ENCODE measurements around the gene PRSS27. TPM values are rescaled to one million over a fixed set of nuclear protein-coding genes. Genes with fewer than 3 reads are reported as not detected.

The PRSS27 gene
- total RNA-seq, 3 donors from 2014 or later (not counting 1 experiment from before 2014, with no cell fraction given): 0.42 to 1.3 (median 1.2) TPM

- H3K27me3 Mint-ChIP-seq (ENCODE audit: low read depth in 2 of 2): no peaks in the 10 kb centered on the region
- H3K36me3 Mint-ChIP-seq: no peaks in the 10 kb centered on the region
- H3K9me3 Mint-ChIP-seq: no peaks in the 10 kb centered on the region
- H3K27ac Mint-ChIP-seq: no peak overlapping the region
- Histone ChIP-seq H3K4me3 (ENCODE audit: low read length) (no peak overlapping the region), H3K4me1 (ENCODE audit: control insufficient read depth, insufficient read depth, low read length) (no peaks in the 10 kb centered on the region), H3K9me3 (ENCODE audit: control insufficient read depth, insufficient read depth, low read length) (no peaks in the 10 kb centered on the region), H3K27ac (ENCODE audit: low read length) (no peak overlapping the region), H3K27me3 (ENCODE audit: control insufficient read depth, insufficient read depth, low read length) (no peaks in the 10 kb centered on the region), H3K36me3 (ENCODE audit: control insufficient read depth, insufficient read depth, low read length) (peaks cover 76% of the 10 kb centered on the region)
- H3K4me3 Mint-ChIP-seq: no peak overlapping the region
- no peak for ATAC-seq
- WGBS (ENCODE audit: insufficient coverage): 96% methylated on average over 15 of the region's 15 CpGs
- intact Hi-C loops (cut with micrococcal nuclease): no loop called here
- H3K4me1 Mint-ChIP-seq: peaks cover 5 to 7% of the 10 kb centered on the region in 2 donors
- TF ChIP-seq, protein P1, sequence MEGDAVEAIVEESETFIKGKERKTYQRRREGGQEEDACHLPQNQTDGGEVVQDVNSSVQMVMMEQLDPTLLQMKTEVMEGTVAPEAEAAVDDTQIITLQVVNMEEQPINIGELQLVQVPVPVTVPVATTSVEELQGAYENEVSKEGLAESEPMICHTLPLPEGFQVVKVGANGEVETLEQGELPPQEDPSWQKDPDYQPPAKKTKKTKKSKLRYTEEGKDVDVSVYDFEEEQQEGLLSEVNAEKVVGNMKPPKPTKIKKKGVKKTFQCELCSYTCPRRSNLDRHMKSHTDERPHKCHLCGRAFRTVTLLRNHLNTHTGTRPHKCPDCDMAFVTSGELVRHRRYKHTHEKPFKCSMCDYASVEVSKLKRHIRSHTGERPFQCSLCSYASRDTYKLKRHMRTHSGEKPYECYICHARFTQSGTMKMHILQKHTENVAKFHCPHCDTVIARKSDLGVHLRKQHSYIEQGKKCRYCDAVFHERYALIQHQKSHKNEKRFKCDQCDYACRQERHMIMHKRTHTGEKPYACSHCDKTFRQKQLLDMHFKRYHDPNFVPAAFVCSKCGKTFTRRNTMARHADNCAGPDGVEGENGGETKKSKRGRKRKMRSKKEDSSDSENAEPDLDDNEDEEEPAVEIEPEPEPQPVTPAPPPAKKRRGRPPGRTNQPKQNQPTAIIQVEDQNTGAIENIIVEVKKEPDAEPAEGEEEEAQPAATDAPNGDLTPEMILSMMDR (IDR thresholded peaks at IDR 0.05): no peak
- DNase-seq: no peak
Observed at GRCh38 chr16:2701272-2701671, 18.8 kb downstream of the PRSS27 start.

- intact Hi-C loops (cut with micrococcal nuclease): no loop called here
Observed at GRCh38 chr16:2700786-2701185, 19.2 kb downstream of the PRSS27 start.

DNA sequence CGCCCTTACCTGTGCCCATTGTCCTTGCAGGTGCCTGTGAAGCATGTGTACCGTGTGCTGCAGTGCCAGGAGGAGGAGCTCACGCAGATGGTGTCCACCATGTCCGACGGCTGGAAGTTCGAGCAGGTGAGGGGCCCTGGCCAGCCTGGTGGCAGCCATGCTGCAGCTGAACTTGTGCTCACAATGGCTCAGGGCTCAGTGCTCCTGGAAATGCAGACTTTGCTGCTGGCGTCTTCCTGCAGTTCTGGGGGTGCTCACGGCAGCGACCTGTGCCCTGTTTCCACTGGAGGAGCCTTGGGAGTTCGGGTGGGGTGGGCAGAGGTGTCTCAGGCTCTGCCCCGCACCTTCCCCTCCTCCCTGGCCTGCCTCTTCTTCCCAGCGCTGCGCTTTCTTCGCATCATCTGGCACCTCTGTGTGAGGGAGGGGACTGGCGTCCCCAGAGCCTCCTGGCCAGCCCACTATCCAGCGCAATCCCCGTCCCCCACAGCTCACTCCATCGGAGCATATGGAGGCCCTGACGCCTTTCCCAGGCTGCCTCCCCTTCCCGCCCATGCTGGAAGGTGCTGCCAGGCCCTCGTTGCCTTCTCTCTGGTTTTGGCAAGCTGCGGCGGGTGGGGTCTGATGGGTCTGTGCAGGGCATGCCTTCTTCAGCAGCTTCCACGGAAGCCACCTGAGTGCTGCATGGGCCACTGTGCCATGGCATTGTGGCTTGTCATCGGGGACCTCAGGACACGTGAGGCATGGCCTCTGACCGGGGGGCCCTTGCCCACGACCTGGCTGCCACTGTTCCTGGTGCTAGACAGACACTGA, 20.0 kb downstream of the PRSS27 start:
- Histone ChIP-seq H3K36me3 (ENCODE audit: control insufficient read depth, insufficient read depth, low read length) (peaks cover 64% of the 10 kb centered on the region), H3K4me3 (ENCODE audit: low read length) (no peak overlapping the region), H3K4me1 (ENCODE audit: control insufficient read depth, insufficient read depth, low read length) (no peaks in the 10 kb centered on the region), H3K27ac (ENCODE audit: low read length) (no peak overlapping the region), H3K27me3 (ENCODE audit: control insufficient read depth, insufficient read depth, low read length) (no peaks in the 10 kb centered on the region), H3K9me3 (ENCODE audit: control insufficient read depth, insufficient read depth, low read length) (no peaks in the 10 kb centered on the region)
- Mint-ChIP-seq H3K9me3 (no peaks in the 10 kb centered on the region), H3K27ac (no peak overlapping the region), H3K36me3 (no peaks in the 10 kb centered on the region), H3K27me3 (ENCODE audit: low read depth in 2 of 2) (no peaks in the 10 kb centered on the region), H3K4me3 (no peak overlapping the region), H3K4me1 (peaks cover 5 to 7% of the 10 kb centered on the region in 2 donors)
- 93% methylated on average over 25 of the region's 28 CpGs for WGBS (ENCODE audit: insufficient coverage)
- ATAC-seq (no peak), DNase-seq (no peak)
- TF ChIP-seq, protein P1 (IDR thresholded peaks at IDR 0.05): no peak
- intact Hi-C loops (cut with micrococcal nuclease): no loop called here

More at GRCh38 chr16:2700786-2701185, 19.2 kb downstream of the PRSS27 start:
- Mint-ChIP-seq H3K4me3 (no peak overlapping the region), H3K27ac (no peak overlapping the region), H3K4me1 (peaks cover 5 to 7% of the 10 kb centered on the region in 2 donors), H3K9me3 (no peaks in the 10 kb centered on the region), H3K36me3 (no peaks in the 10 kb centered on the region), H3K27me3 (ENCODE audit: low read depth in 2 of 2) (no peaks in the 10 kb centered on the region)
- TF ChIP-seq, protein P1 (IDR thresholded peaks at IDR 0.05): no peak
- peaks cover 72% of the 10 kb centered on the region for H3K36me3 ChIP-seq (ENCODE audit: control insufficient read depth, insufficient read depth, low read length)
- 95% methylated on average over 13 of the region's 13 CpGs for WGBS (ENCODE audit: insufficient coverage)
- H3K27ac ChIP-seq (ENCODE audit: low read length): no peak overlapping the region
- H3K4me1 ChIP-seq (ENCODE audit: control insufficient read depth, insufficient read depth, low read length): no peaks in the 10 kb centered on the region
- H3K4me3 ChIP-seq (ENCODE audit: low read length): no peak overlapping the region
- no peaks in the 10 kb centered on the region for H3K27me3 ChIP-seq (ENCODE audit: control insufficient read depth, insufficient read depth, low read length)
- no peak for ATAC-seq
- no peak for DNase-seq
- no peaks in the 10 kb centered on the region for H3K9me3 ChIP-seq (ENCODE audit: control insufficient read depth, insufficient read depth, low read length)

Measured in natural killer cell (primary cell).